LNCaP clone FGC (cell line): ENCODE results near the gene ACTL7A.
"Not testable (repeated sequence)": the region's sequence is repeated elsewhere in the genome, so short reads cannot be mapped to it uniquely, and the experiment has no call there.

Source experiments
- DNase-seq: peaks from one replicate; pipeline ENCODE4 v3.0.0-alpha.2; 2011; ENCODE audit warnings: low read depth
- H3K4me3 ChIP-seq: 2 replicates; pipeline ENCODE4 v1.5.1; 2011; ENCODE audit warnings: mild to moderate bottlenecking, low read depth, low read length, control low read depth
- CTCF ChIP-seq: IDR thresholded peaks from 2 replicates; pipeline ENCODE4 v1.5.1; 2012; ENCODE audit warnings: mild to moderate bottlenecking; ENCODE audit not compliant: control insufficient read depth, insufficient read depth; ENCODE audit errors: extremely low read depth

The ACTL7A gene

DNA sequence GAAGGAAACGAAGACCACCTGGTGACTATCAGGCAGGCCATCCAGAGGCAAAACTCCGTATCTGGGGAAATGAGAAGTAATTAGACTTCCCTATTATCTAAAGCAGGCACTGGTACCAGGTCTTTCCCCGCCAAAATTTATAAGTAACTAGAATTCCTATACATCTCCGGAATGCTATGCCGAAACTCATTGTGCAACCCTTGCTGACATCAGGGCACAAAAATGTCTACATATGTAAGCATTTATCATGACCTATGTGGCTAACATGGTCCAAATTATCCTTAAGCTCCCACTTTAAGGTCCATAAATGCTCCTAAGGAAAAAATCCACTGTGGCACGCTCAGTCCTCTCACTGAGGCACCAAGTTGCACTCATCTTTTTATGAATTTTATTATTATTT is 24.0 kb upstream of the ACTL7A start:
- TF ChIP-seq CTCF: no peak
- no peak overlapping the region for H3K4me3 ChIP-seq
- DNase-seq: no peak

GRCh38 chr9:108839561-108839960 is 22.5 kb upstream of the ACTL7A start:
- DNase-seq, H3K4me3 ChIP-seq: not testable (repeated sequence)

DNA sequence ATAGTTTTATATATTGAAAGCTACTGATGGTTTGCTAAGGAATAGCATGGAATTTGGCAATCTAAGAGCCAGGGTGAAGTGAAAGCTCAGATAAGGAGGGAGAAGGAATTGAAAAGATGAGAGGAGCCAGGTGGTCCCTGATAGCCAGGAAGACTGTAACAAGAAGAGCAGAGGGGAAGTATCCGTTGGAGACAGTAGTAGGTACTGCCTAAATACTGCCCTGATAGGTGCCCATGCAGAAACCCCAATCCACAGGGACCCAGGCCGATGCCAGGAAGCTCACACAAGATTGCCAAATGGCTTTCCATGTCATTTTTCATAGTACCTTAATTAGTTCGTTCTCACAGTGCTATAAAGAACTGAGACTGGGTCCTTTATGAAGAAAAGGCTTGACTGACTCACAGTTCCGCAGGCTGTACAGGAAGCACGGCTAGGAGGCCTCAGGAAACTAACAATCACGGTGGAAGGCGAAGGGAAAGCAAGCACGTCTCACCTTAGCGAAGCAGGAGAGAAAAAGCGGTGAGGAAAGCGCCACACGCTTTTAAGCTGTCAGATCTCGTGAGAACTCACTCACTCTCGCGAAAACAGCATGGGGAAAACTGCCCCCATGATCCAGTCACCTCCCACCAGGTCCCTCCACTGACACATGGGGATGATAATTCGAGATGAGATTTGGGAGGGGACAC is 19.3 kb upstream of the ACTL7A start:
- DNase-seq: no peak
- no peak for TF ChIP-seq CTCF
- no peak overlapping the region for H3K4me3 ChIP-seq

DNA sequence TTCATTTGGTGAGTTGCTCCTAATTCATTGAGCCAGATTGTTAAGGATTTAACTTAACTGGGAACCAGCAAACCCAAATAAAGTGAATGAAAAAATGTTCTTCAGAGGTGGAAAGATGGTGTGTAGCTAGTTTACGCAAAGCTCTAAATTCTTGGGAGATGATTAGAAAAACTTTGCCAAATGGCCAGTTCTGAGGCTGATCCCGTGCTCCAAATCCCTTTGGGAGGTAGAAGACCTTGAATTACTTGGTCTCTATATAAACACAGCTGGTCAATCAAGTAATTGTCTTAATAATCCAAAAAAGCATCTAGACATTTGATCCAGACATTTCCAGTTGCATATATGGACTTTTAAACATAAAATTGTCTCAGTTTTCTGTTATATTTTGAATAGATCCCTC is 17.7 kb upstream of the ACTL7A start:
- no peak for TF ChIP-seq CTCF
- no peak overlapping the region for H3K4me3 ChIP-seq
- no peak for DNase-seq

DNA sequence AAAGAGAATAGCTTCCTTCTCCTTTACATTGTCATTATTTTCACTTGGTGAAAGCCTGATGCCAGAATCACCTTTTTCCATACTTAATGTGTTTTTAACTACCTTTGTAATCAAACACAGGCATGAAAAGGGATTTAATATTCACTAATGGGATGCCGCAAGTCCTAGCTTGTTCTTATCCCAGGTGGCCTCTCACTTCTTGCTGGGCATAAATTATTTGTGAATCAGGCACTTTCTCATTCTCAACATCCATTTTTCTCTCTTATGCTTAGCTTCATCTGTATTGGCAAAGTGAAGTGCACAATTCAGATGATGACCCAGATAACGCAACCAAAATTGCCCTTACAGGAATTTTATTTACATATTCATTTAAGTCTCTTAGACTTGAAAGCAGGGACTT is 17.2 kb upstream of the ACTL7A start:
- no peak overlapping the region for H3K4me3 ChIP-seq
- no peak for TF ChIP-seq CTCF
- no peak for DNase-seq

DNA sequence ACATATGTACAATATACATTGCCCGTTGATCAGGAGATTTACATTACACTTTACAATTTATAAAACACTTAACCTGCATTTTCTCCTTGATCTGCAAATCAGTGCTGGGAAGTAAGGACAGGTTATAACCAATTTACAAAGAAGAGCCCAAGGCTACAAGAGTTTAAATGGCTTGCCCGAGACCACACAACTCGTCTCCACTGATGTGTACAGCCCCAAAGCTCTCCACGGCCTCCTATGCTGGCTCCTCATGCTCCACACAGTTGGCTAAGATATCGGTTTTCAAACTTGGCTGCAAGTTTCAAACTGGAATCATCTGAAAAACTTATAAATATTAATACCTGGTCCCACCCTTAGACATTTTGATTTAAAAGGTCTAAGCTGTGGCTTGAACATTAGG is 16.6 kb upstream of the ACTL7A start:
- no peak overlapping the region for H3K4me3 ChIP-seq
- no peak for TF ChIP-seq CTCF
- no peak for DNase-seq

- H3K4me3 ChIP-seq: no peak overlapping the region
- DNase-seq: no peak
- TF ChIP-seq CTCF: no peak
These were observed 16.1 kb upstream of the ACTL7A start for GRCh38 chr9:108845947-108846346.

GRCh38 chr9:108848296-108848695 is 13.8 kb upstream of the ACTL7A start:
- DNase-seq, H3K4me3 ChIP-seq: not testable (repeated sequence)
